HG02981 (cell line): ENCODE data around the gene ATG13.

Experiments
- ATAC-seq: cut with Tn5 transposase; IDR thresholded peaks from one replicate; pipeline ENCODE4 v1.9.1; 2021; ENCODE audit warnings: mild to moderate bottlenecking, moderate library complexity; ENCODE audit not compliant: unreplicated experiment

ATG13 gene

DNA sequence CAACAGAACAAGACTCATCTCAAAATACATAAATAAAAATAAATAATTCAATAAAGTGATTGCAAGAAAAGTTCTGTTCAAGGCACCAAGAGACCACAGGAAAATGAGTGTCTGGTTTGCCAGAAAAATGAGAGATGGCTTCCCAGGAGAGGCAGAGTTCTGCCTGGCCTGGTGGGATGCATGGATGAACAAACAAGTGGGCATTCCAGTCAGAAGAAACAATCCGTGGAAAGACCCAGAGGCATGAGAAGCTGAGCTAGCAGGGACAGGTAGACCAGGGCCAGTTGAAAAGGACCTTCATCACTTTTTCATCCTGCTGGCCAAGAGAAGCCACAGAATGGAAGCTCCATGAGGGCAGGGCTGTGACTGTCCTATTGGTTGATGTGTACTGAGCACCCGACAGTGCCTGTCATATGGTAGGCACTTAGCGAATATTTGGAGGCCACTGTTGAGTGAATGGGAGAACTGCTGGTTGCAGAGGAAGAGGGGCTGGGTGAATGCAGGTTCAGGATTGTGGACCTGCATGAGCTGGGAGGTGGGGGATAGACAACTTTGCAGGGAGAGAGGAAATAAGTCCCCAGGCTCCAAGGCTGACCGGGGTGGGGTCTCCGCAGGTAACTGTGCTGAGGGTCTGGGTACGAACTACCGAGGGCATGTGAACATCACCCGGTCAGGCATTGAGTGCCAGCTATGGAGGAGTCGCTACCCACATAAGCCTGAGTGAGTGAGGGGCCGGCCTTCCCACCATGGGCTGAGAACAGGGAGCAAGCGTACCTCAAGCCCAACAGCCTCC is 105.4 kb downstream of the ATG13 start:
- no peak for ATAC-seq

DNA sequence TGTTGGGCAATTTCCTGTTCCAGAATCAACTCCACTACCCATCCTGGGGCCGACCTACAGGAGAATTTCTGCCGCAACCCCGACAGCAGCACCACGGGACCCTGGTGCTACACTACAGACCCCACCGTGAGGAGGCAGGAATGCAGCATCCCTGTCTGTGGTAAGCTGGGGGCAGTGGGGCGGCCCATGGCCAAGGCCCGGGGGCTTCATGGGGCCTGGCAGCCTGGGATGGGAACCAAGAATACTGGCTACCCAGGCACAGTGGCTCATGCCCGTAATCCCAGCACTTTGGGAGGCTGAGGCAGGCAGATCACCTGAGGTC is 106.0 kb downstream of the ATG13 start:
- no peak for ATAC-seq

DNA sequence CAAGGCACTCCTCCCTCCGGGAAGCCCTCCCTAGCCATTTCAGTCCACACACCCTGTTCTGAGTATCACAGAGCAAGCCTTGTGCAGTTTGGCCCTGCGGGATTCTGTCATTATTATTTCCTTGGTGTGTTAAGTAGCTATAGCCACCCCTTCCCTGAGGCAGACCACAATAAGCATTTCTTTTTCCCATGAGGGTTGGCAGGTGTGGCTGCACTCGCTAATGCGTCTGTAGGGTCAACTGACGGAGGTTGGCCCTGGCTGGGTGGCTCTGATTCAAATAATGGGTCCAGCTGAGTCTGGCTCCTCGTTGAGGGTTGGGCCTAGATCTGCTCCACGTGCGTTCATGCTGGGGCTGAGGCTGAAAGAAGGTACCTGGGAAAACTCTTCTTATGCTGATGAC is 106.7 kb downstream of the ATG13 start:
- no peak for ATAC-seq
